SK-N-SH treated with all-trans-retinoic acid at 6 μM for 48 hours (cell line): Measurements from ENCODE around the gene GPRIN3.

Experiments used
- PATZ1 ChIP-seq: fragments of 250-450 bp; sonication (Bioruptor Pico); IDR thresholded peaks from 2 replicates; pipeline ENCODE4 v1.8.0; 2020; ENCODE audit warnings: mild to moderate bottlenecking, moderate library complexity, borderline replicate concordance
- POU6F1 ChIP-seq: fragments of 250-450 bp; sonication (Bioruptor Pico); IDR thresholded peaks from 2 replicates; pipeline ENCODE4 v1.8.0; 2021; ENCODE audit warnings: low read depth, mild to moderate bottlenecking, moderate library complexity, borderline replicate concordance
- TCF4 ChIP-seq: fragments of 250-450 bp; sonication (Bioruptor Pico); IDR thresholded peaks from 2 replicates; pipeline ENCODE4 v1.8.0; 2021; ENCODE audit warnings: mild to moderate bottlenecking, moderate library complexity, borderline replicate concordance
- ZNF565 ChIP-seq: fragments of 450-650 bp; formaldehyde crosslinking; conservative IDR thresholded peaks from 2 replicates; pipeline ENCODE4 v1.5.0; 2020; ENCODE audit warnings: low read depth, mild to moderate bottlenecking, moderate library complexity
- ZNF70 ChIP-seq: fragments of 450-650 bp; formaldehyde crosslinking; IDR thresholded peaks from 2 replicates; pipeline ENCODE4 v1.5.0; 2020; ENCODE audit warnings: mild to moderate bottlenecking, moderate library complexity
- TF ChIP-seq, protein P1 (sequence below): fragments of 250-450 bp; sonication (Bioruptor Pico); IDR thresholded peaks from 2 replicates; pipeline ENCODE4 v1.5.0; 2020; ENCODE audit warnings: mild to moderate bottlenecking, moderate library complexity

- TF ChIP-seq ZNF565, result no peak
- TF ChIP-seq ZNF70 (CRISPR knock-in tag), result no peak
- no peak for TF ChIP-seq TCF4 (CRISPR knock-in tag)
- TF ChIP-seq, protein P1, sequence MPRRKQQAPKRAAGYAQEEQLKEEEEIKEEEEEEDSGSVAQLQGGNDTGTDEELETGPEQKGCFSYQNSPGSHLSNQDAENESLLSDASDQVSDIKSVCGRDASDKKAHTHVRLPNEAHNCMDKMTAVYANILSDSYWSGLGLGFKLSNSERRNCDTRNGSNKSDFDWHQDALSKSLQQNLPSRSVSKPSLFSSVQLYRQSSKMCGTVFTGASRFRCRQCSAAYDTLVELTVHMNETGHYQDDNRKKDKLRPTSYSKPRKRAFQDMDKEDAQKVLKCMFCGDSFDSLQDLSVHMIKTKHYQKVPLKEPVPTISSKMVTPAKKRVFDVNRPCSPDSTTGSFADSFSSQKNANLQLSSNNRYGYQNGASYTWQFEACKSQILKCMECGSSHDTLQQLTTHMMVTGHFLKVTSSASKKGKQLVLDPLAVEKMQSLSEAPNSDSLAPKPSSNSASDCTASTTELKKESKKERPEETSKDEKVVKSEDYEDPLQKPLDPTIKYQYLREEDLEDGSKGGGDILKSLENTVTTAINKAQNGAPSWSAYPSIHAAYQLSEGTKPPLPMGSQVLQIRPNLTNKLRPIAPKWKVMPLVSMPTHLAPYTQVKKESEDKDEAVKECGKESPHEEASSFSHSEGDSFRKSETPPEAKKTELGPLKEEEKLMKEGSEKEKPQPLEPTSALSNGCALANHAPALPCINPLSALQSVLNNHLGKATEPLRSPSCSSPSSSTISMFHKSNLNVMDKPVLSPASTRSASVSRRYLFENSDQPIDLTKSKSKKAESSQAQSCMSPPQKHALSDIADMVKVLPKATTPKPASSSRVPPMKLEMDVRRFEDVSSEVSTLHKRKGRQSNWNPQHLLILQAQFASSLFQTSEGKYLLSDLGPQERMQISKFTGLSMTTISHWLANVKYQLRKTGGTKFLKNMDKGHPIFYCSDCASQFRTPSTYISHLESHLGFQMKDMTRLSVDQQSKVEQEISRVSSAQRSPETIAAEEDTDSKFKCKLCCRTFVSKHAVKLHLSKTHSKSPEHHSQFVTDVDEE (CRISPR knock-in tag), result no peak
- TF ChIP-seq POU6F1 (CRISPR knock-in tag), result no peak
- TF ChIP-seq PATZ1 (CRISPR knock-in tag), result no peak
These were observed 110.9 kb downstream of the GPRIN3 start for GRCh38 chr4:89196745-89197144.
